WTC11 (cell line): ENCODE results near the gene A2ML1. TPM values are rescaled to one million over a fixed set of nuclear protein-coding genes. Genes with fewer than 3 reads are reported as not detected.

ENCODE experiments used
- ATAC-seq: fragments of 200-7000 bp; cut with Tn5 transposase; 2 replicates; pipeline ENCODE4 v1.10.0; 2021; ENCODE audit warnings: mild to moderate bottlenecking, moderate library complexity
- CTCF ChIA-PET: fragments of 300-600 bp; sonication (Branson Sonifier 250); formaldehyde crosslinking; loops from one replicate; lab custom pipeline; 2021; ENCODE audit warnings: antibody characterized with exemption; lab: Charles Lee
- POLR2A ChIA-PET: fragments of 350-600 bp; sonication (Branson Sonifier 250); formaldehyde crosslinking; loops from one replicate; lab custom pipeline; 2021; ENCODE audit warnings: antibody characterized with exemption; lab: Charles Lee
- DNase-seq: peaks from one replicate; pipeline ENCODE4 v3.0.0; 2021; ENCODE audit warnings: low spot score
- H3K27ac Mint-ChIP-seq: 2 replicates; pipeline ENCODE4 v1.8.0; 2021; ENCODE audit warnings: mixed read lengths
- H3K27me3 Mint-ChIP-seq: 2 replicates; pipeline ENCODE4 v1.8.0; 2021; ENCODE audit warnings: low read depth, mild to moderate bottlenecking, moderate library complexity, mixed read lengths
- H3K36me3 Mint-ChIP-seq: 2 replicates; pipeline ENCODE4 v1.8.0; 2021; ENCODE audit warnings: mixed read lengths
- H3K4me1 Mint-ChIP-seq: 2 replicates; pipeline ENCODE4 v1.8.0; 2022; ENCODE audit warnings: mixed read lengths
- H3K4me3 Mint-ChIP-seq: 2 replicates; pipeline ENCODE4 v1.8.0; 2021; ENCODE audit warnings: mild to moderate bottlenecking, moderate library complexity, mixed read lengths
- H3K9me3 Mint-ChIP-seq: 2 replicates; pipeline ENCODE4 v1.8.0; 2021; ENCODE audit warnings: mixed read lengths
- ARID4B ChIP-seq: sonication (generic); formaldehyde crosslinking; IDR thresholded peaks from 2 replicates; pipeline ENCODE4 v1.8.0; 2023; ENCODE audit warnings: missing genetic modification reagents, mild to moderate bottlenecking, borderline replicate concordance
- CBFB ChIP-seq: sonication (generic); formaldehyde crosslinking; IDR thresholded peaks from 2 replicates; pipeline ENCODE4 v1.8.1; 2022; ENCODE audit warnings: mild to moderate bottlenecking, low read depth, missing genetic modification reagents
- CREB1 ChIP-seq: sonication (generic); formaldehyde crosslinking; IDR thresholded peaks from 2 replicates; pipeline ENCODE4 v1.8.0; 2023; ENCODE audit warnings: mild to moderate bottlenecking, missing genetic modification reagents
- CREM ChIP-seq: sonication (generic); formaldehyde crosslinking; IDR thresholded peaks from 2 replicates; pipeline ENCODE4 v1.8.1; 2022; ENCODE audit warnings: mild to moderate bottlenecking, missing genetic modification reagents, moderate library complexity
- E2F1 ChIP-seq: sonication (generic); formaldehyde crosslinking; IDR thresholded peaks from 2 replicates; pipeline ENCODE4 v1.8.0; 2022; ENCODE audit warnings: mild to moderate bottlenecking, missing genetic modification reagents
- ELF4 ChIP-seq: sonication (generic); formaldehyde crosslinking; IDR thresholded peaks from 2 replicates; pipeline ENCODE4 v1.8.1; 2022; ENCODE audit warnings: low read depth, mild to moderate bottlenecking, moderate library complexity, missing genetic modification reagents
- ESRRA ChIP-seq: sonication (generic); formaldehyde crosslinking; IDR thresholded peaks from 2 replicates; pipeline ENCODE4 v1.8.1; 2022; ENCODE audit warnings: mild to moderate bottlenecking, missing genetic modification reagents, borderline replicate concordance
- JAZF1 ChIP-seq: fragments of 250-450 bp; sonication (Bioruptor Pico); IDR thresholded peaks from 2 replicates; pipeline ENCODE4 v1.9.0; 2021; ENCODE audit warnings: moderate library complexity, mild to moderate bottlenecking, inconsistent platforms
- NR1H2 ChIP-seq: sonication (generic); formaldehyde crosslinking; IDR thresholded peaks from 2 replicates; pipeline ENCODE4 v1.9.0; 2021; ENCODE audit warnings: mild to moderate bottlenecking, moderate library complexity, missing genetic modification reagents
- RORB ChIP-seq: fragments of 250-450 bp; sonication (Bioruptor Pico); IDR thresholded peaks from 2 replicates; pipeline ENCODE4 v1.9.0; 2021; ENCODE audit warnings: mild to moderate bottlenecking
- ZNF232 ChIP-seq: sonication (generic); formaldehyde crosslinking; IDR thresholded peaks from 2 replicates; pipeline ENCODE4 v1.8.0; 2022; ENCODE audit warnings: mild to moderate bottlenecking, missing genetic modification reagents
- ZNF512 ChIP-seq: sonication (generic); formaldehyde crosslinking; IDR thresholded peaks from 2 replicates; pipeline ENCODE4 v1.8.1; 2022; ENCODE audit warnings: missing genetic modification reagents, borderline replicate concordance
- total RNA-seq: library from RNA; stranded (reverse); gene quantifications from 3 replicates; pipeline ENCODE4 v1.2.3, GENCODE V29; 2021
- TF ChIP-seq, protein P1 (sequence below): fragments of 250-450 bp; sonication (Bioruptor Pico); IDR thresholded peaks from 2 replicates; pipeline ENCODE4 v1.9.0; 2021; ENCODE audit warnings: moderate library complexity, mild to moderate bottlenecking, inconsistent platforms, borderline replicate concordance
- TF ChIP-seq, protein P2 (sequence below): sonication (generic); formaldehyde crosslinking; IDR thresholded peaks from 2 replicates; pipeline ENCODE4 v1.8.1; 2023; ENCODE audit warnings: mild to moderate bottlenecking, missing genetic modification reagents, moderate library complexity
- TF ChIP-seq, protein P3 (sequence below): fragments of 250-450 bp; sonication (Bioruptor Pico); IDR thresholded peaks from 2 replicates; pipeline ENCODE4 v2.1.2; 2022; ENCODE audit warnings: mild to moderate bottlenecking, moderate library complexity
- TF ChIP-seq, protein P4 (sequence below): fragments of 250-450 bp; sonication (Bioruptor Pico); IDR thresholded peaks from 2 replicates; pipeline ENCODE4 v1.9.0; 2021; ENCODE audit warnings: mild to moderate bottlenecking

The A2ML1 gene
- total RNA-seq, 1 experiment from 2014 or later: 10.5 TPM

GRCh38 chr12:8894986-8895385 is 72.6 kb downstream of the A2ML1 start:
- Mint-ChIP-seq H3K27me3 (no peaks in the 10 kb centered on the region), H3K36me3 (peaks cover 27% of the 10 kb centered on the region)
- no peak for DNase-seq
- TF ChIP-seq RORB (CRISPR knock-in tag) (no peak), ESRRA (CRISPR knock-in tag) (no peak), ZNF512 (CRISPR knock-in tag) (no peak), CREM (no peak), ELF4 (no peak)
- TF ChIP-seq, protein P1, sequence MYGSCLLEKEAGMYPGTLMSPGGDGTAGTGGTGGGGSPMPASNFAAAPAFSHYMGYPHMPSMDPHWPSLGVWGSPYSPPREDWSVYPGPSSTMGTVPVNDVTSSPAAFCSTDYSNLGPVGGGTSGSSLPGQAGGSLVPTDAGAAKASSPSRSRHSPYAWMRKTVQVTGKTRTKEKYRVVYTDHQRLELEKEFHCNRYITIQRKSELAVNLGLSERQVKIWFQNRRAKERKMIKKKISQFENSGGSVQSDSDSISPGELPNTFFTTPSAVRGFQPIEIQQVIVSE (CRISPR knock-in tag): no peak
- TF ChIP-seq, protein P2, sequence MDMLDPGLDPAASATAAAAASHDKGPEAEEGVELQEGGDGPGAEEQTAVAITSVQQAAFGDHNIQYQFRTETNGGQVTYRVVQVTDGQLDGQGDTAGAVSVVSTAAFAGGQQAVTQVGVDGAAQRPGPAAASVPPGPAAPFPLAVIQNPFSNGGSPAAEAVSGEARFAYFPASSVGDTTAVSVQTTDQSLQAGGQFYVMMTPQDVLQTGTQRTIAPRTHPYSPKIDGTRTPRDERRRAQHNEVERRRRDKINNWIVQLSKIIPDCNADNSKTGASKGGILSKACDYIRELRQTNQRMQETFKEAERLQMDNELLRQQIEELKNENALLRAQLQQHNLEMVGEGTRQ: no peak
- TF ChIP-seq, all 79 proteins: peak for 0
- ChIA-PET POLR2A (no interaction called here), CTCF (no interaction called here)
- no peak overlapping the region for H3K27ac Mint-ChIP-seq
- H3K9me3 Mint-ChIP-seq: peaks cover 26% of the 10 kb centered on the region
- H3K4me3 Mint-ChIP-seq: no peak overlapping the region
- ATAC-seq: no peak
- peaks cover 14% of the 10 kb centered on the region for H3K4me1 Mint-ChIP-seq

DNA sequence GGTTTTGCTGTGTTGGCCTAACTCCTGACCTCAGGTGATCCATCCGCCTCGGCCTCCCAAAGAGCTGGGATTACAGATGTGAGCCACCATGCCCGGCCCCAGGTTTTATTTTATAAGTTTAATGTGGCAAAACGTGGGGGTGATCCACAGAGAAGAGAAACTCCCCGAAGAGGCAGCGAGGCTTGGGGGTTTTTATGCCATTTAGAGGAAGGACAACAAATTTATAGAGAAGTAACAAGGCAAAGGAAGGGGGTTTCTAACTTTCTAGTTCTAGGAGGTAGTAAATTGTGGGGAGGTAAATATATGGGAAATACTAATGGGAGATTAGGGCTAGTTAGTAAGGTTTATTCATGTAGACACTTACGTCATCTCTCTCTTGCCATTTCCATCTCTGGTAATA is 74.7 kb downstream of the A2ML1 start:
- no peaks in the 10 kb centered on the region for H3K27me3 Mint-ChIP-seq
- TF ChIP-seq NR1H2 (CRISPR knock-in tag) (no peak), CREB1 (CRISPR knock-in tag) (no peak), ARID4B (CRISPR knock-in tag) (no peak), ZNF232 (CRISPR knock-in tag) (no peak), E2F1 (CRISPR knock-in tag) (no peak), CBFB (CRISPR knock-in tag) (no peak), JAZF1 (no peak)
- TF ChIP-seq, protein P3, sequence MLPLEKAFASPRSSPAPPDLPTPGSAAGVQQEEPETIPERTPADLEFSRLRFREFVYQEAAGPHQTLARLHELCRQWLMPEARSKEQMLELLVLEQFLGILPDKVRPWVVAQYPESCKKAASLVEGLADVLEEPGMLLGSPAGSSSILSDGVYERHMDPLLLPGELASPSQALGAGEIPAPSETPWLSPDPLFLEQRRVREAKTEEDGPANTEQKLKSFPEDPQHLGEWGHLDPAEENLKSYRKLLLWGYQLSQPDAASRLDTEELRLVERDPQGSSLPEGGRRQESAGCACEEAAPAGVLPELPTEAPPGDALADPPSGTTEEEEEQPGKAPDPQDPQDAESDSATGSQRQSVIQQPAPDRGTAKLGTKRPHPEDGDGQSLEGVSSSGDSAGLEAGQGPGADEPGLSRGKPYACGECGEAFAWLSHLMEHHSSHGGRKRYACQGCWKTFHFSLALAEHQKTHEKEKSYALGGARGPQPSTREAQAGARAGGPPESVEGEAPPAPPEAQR (CRISPR knock-in tag): no peak
- TF ChIP-seq, protein P4, sequence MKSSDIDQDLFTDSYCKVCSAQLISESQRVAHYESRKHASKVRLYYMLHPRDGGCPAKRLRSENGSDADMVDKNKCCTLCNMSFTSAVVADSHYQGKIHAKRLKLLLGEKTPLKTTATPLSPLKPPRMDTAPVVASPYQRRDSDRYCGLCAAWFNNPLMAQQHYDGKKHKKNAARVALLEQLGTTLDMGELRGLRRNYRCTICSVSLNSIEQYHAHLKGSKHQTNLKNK (CRISPR knock-in tag): no peak
- no peak for DNase-seq
- peaks cover 6% of the 10 kb centered on the region for H3K4me1 Mint-ChIP-seq
- H3K36me3 Mint-ChIP-seq: peaks cover 47% of the 10 kb centered on the region
- H3K4me3 Mint-ChIP-seq: no peak overlapping the region
- POLR2A ChIA-PET: interaction anchor here (0.6 kb wide), 1 partner anchor 293 kb away, joined by 3 read pairs; no protein-coding TSS in a partner anchor
- CTCF ChIA-PET: interaction anchor here (1.0 kb wide), 1 partner anchor 37 kb away, joined by 4 read pairs; no protein-coding TSS in a partner anchor
- H3K27ac Mint-ChIP-seq: no peak overlapping the region
- H3K9me3 Mint-ChIP-seq: peaks cover 44% of the 10 kb centered on the region
- ATAC-seq: no peak
